Kidney epithelial cell (primary cell): ENCODE results near the gene ARHGAP27. TPM values are rescaled to one million over a fixed set of nuclear protein-coding genes. Genes with fewer than 3 reads are reported as not detected.

ENCODE experiments used
- DNase-seq: peaks from one replicate; pipeline ENCODE4 v3.0.0-alpha.2; 2010; ENCODE audit warnings: low read depth
- H3K27me3 ChIP-seq: 2 replicates; pipeline ENCODE4 v1.6.0; 2011; ENCODE audit warnings: low read length; ENCODE audit not compliant: control insufficient read depth, insufficient read depth
- H3K36me3 ChIP-seq: 2 replicates; pipeline ENCODE4 v1.5.1; 2011; ENCODE audit warnings: low read length; ENCODE audit not compliant: control insufficient read depth, insufficient read depth
- H3K4me3 ChIP-seq: 2 replicates; pipeline ENCODE4 v1.5.1; 2011; ENCODE audit warnings: low read depth, mild to moderate bottlenecking, control low read depth, low read length
- CTCF ChIP-seq: IDR thresholded peaks from 2 replicates; pipeline ENCODE4 v1.5.1; 2011; ENCODE audit warnings: mild to moderate bottlenecking, moderate library complexity, low read length, control low read depth, inconsistent platforms; ENCODE audit not compliant: insufficient read depth, poor library complexity, severe bottlenecking
- total RNA-seq: library from RNA; depleted of rRNA; stranded (reverse); fragments of >200 nt; gene quantifications from 2 replicates; pipeline ENCODE4 v1.2.3, GENCODE V29; 2015

The ARHGAP27 gene
- total RNA-seq, 1 donor from 2014 or later = 36.4 TPM

GRCh38 chr17:45405250-45406086, 27.2 kb downstream of the ARHGAP27 start:
- no peaks in the 10 kb centered on the region for H3K36me3 ChIP-seq
- no peaks in the 10 kb centered on the region for H3K27me3 ChIP-seq
- TF ChIP-seq CTCF = no peak
- DNase-seq = no peak
- H3K4me3 ChIP-seq = no peak overlapping the region

GRCh38 chr17:45404870-45405249, 27.8 kb downstream of the ARHGAP27 start:
- Histone ChIP-seq H3K4me3 (no peak overlapping the region), H3K36me3 (no peaks in the 10 kb centered on the region), H3K27me3 (no peaks in the 10 kb centered on the region)
- no peak for TF ChIP-seq CTCF
- DNase-seq = no peak

- no peak for DNase-seq
- Histone ChIP-seq H3K4me3 (no peak overlapping the region), H3K36me3 (no peaks in the 10 kb centered on the region), H3K27me3 (no peaks in the 10 kb centered on the region)
- TF ChIP-seq CTCF = no peak
Observed at GRCh38 chr17:45403906-45404490, 28.7 kb downstream of the ARHGAP27 start.

- TF ChIP-seq CTCF = no peak
- H3K36me3 ChIP-seq = no peaks in the 10 kb centered on the region
- H3K27me3 ChIP-seq = no peaks in the 10 kb centered on the region
- DNase-seq = no peak
- no peak overlapping the region for H3K4me3 ChIP-seq
Observed at GRCh38 chr17:45402916-45403315, 29.8 kb downstream of the ARHGAP27 start.

GRCh38 chr17:45398800-45399199, 33.9 kb downstream of the ARHGAP27 start:
- Histone ChIP-seq H3K27me3 (no peaks in the 10 kb centered on the region), H3K4me3 (no peak overlapping the region), H3K36me3 (no peaks in the 10 kb centered on the region)
- TF ChIP-seq CTCF = no peak
- DNase-seq = no peak
